ENCODE measurements around the gene PPP6R2. TPM values are rescaled to one million over a fixed set of nuclear protein-coding genes. Genes with fewer than 3 reads are reported as not detected.

Gene PPP6R2
- total and polyA plus RNA-seq, 9 of the 15 experiments (the other 6 are each of a cell fraction or from before 2014, with no cell fraction given): 0.32 to 39.8 (median 21.4) TPM

DNA sequence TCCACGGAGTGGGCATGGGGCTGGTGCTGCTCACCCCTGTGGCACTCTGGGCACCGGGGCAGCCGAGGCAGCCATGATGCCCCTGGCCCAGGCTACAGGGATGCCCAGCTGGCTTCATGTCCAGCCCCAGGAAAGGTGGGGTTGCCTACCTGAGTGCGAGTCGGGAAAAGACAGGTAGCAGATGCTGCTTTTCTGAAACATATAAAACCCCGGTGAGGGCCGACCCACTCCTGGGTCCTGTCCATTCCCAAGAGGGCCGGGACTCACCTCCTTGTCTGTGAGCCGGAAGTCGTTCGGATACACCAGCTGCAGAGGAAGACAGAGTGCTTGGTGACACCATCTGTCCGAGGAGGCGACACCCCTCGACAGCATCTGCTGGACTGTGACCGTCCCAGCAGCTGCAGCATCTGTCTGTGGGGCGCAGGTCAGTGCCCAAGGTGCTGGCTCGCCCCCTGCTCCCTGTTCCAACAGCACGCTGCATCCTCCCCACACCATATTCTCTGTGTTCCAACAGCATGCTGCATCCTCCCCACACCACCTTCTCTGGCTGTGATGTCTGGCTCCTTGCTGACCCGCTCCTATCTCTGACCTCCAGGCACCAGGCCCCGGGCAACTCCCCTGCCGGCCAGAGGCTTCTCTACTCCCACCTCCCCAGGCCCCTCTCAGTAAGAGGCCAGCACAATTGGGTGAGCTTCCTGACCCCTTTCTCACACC, 24.3 kb upstream of the PPP6R2 start (continued):
- TF ChIP-seq ZNF57 (CRISPR knock-in tag; IDR thresholded peaks at IDR 0.05) (no peak), ATF1 (CRISPR knock-in tag; IDR thresholded peaks at IDR 0.05) (no peak), ATF1 (tag; IDR thresholded peaks at IDR 0.05) (peak; percentile 83), ZNF764 (CRISPR knock-in tag; IDR thresholded peaks at IDR 0.05; ENCODE audit: low read depth) (no peak), CEBPB (tag; IDR thresholded peaks at IDR 0.05) (no peak), POLR2AphosphoS2 (IDR thresholded peaks at IDR 0.05; ENCODE audit: low read length) (no peak), GMEB1 (CRISPR knock-in tag; IDR thresholded peaks at IDR 0.05) (no peak), RBM25 (IDR thresholded peaks at IDR 0.05; ENCODE audit: low read depth, low read length, severe bottlenecking) (no peak), ZNF280B (CRISPR knock-in tag; IDR thresholded peaks at IDR 0.05) (no peak), CTBP1 (IDR thresholded peaks at IDR 0.05; ENCODE audit: borderline replicate concordance) (peak; percentile 72; the same call in 1 of the 2 replicates), TBL1XR1 (IDR thresholded peaks at IDR 0.05; ENCODE audit: low read length in 2 of 2) (no peak), CCNT2 (IDR thresholded peaks at IDR 0.05; ENCODE audit: borderline replicate concordance, extremely low read depth, insufficient read length, low read depth, low read length) (no peak), XRCC5 (IDR thresholded peaks at IDR 0.05; ENCODE audit: low read depth, low read length) (no peak), TAL1 (IDR thresholded peaks at IDR 0.05) (peak; percentile 72), ZNF551 (CRISPR knock-in tag; IDR thresholded peaks at IDR 0.05) (no peak), NRF1 (conservative IDR thresholded peaks at IDR 0.05 in 1 of 2, IDR thresholded peaks at IDR 0.05 in 1 of 2) (0 out of 4 replicates have a peak, but pooled peaks have one; percentile 17 to 20), NCOA1 (IDR thresholded peaks at IDR 0.05; ENCODE audit: low read depth) (no peak), SREBF2 (CRISPR knock-in tag; IDR thresholded peaks at IDR 0.05) (no peak), ZNF347 (CRISPR knock-in tag; IDR thresholded peaks at IDR 0.05; ENCODE audit: low read depth) (no peak), POLR2H (tag; IDR thresholded peaks at IDR 0.05; ENCODE audit: low read depth) (no peak), AFF1 (IDR thresholded peaks at IDR 0.05; ENCODE audit: low read depth in 1 of 2, partially characterized antibody in 2 of 2) (no peak)
- TF ChIP-seq, protein P1, sequence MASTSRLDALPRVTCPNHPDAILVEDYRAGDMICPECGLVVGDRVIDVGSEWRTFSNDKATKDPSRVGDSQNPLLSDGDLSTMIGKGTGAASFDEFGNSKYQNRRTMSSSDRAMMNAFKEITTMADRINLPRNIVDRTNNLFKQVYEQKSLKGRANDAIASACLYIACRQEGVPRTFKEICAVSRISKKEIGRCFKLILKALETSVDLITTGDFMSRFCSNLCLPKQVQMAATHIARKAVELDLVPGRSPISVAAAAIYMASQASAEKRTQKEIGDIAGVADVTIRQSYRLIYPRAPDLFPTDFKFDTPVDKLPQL (IDR thresholded peaks at IDR 0.05; ENCODE audit: extremely low read depth, insufficient read length): no peak
